AML-193 (cell line): ENCODE results near the gene ZBTB16.

ENCODE experiments used
- DNase-seq, 2 experiments: peaks; one replicate each; lab custom pipeline; 2025; lab: John Stamatoyannopoulos, UW

The ZBTB16 gene

GRCh38 chr11:114106986-114107385 lies 47.5 kb downstream of the ZBTB16 start:
- DNase-seq, result no peak

GRCh38 chr11:114108501-114109205 lies 49.1 kb downstream of the ZBTB16 start:
- no peak for DNase-seq

GRCh38 chr11:114109206-114110090 lies 49.9 kb downstream of the ZBTB16 start:
- DNase-seq, result no peak

- DNase-seq, result no peak
Measured at GRCh38 chr11:114110123-114110522, 50.6 kb downstream of the ZBTB16 start.

- no peak for DNase-seq
Measured at GRCh38 chr11:114110952-114111947, 51.7 kb downstream of the ZBTB16 start.

GRCh38 chr11:114115451-114115928 lies 56.0 kb downstream of the ZBTB16 start:
- DNase-seq, result no peak

- DNase-seq, result no peak
Measured at GRCh38 chr11:114116357-114116756, 56.8 kb downstream of the ZBTB16 start.

- no peak for DNase-seq
Measured at GRCh38 chr11:114116800-114117199, 57.3 kb downstream of the ZBTB16 start.

DNA sequence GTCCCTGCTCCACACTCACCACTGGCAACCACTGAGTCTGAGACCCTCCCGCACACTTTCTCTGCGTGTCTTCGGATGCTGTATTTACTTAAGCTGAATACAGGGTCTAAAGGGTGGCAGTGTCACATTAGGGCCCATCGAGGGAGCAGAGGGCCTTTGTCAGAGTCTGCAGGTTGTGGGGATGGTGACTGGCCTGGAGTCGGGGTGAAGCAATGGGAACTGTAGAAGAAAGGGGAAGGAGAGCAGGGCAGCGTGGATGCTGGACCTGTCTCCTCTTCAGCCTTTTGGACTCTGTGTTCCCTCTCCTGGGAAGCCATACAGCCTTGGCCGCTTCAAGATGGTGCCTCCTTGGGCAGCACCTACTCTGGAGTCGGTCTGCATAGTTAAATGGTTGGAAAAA lies 61.1 kb downstream of the ZBTB16 start:
- no peak for DNase-seq

- no peak for DNase-seq
Measured at GRCh38 chr11:114121138-114121537, 61.6 kb downstream of the ZBTB16 start.

DNA sequence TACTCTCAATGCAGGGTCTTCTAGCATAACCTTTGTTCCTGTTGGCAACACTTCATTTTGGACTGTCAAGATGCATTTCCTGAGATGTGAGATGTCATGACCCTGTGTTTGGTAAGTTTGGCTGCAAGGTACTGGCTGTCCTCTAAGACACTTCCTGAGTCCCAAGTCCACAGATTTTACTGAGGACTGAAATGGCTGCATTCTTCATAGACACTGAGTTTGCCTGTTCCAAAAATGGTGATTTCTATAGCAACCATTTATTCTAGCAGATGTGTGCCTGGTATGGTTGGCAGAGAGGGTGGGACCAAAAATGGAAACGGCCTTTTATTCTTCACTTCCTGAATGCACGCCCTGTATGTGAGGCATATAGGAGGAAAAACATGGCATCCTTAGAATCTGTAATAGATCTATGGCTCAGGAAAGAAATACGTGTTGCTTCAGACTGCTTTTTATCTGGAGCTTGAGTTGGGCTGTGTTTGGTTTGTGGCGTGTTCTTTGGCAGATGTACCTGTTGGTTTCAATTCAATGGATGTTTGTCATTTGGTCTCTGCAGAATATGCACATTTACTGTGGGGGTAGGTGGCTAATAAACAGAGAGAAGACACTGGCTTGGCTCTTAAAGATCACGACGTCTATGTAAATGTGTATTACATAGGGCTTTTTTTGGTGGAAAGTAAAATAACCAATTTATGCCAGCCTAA lies 62.4 kb downstream of the ZBTB16 start:
- no peak for DNase-seq

GRCh38 chr11:114122686-114123085 lies 63.2 kb downstream of the ZBTB16 start:
- no peak for DNase-seq

GRCh38 chr11:114123692-114124330 lies 64.3 kb downstream of the ZBTB16 start:
- DNase-seq, result no peak

- DNase-seq, result no peak
Measured at GRCh38 chr11:114124601-114125144, 65.2 kb downstream of the ZBTB16 start.

GRCh38 chr11:114125531-114125930 lies 66.0 kb downstream of the ZBTB16 start:
- no peak for DNase-seq

GRCh38 chr11:114125959-114126358 lies 66.4 kb downstream of the ZBTB16 start:
- no peak for DNase-seq

- no peak for DNase-seq
Measured at GRCh38 chr11:114128399-114128798, 68.9 kb downstream of the ZBTB16 start.

DNA sequence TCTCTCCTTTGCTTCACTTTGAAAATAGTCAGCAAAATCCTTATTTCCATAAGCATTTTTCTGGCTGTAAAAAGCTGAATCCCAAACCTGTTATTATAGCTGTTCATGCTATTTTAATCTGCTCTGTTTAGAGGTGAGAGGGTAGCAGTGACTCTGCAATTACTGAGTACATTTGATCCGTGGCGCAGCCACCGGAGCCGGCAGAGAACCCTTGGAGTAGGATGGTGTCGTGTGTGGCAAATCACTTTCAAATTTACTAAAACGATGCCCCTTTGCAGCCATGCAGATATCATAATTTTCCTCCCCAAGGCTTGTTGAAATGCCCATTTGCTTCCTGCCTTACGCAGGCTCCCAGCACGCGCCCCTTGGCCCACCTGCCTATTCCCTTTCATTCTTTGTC lies 69.6 kb downstream of the ZBTB16 start:
- no peak for DNase-seq

DNA sequence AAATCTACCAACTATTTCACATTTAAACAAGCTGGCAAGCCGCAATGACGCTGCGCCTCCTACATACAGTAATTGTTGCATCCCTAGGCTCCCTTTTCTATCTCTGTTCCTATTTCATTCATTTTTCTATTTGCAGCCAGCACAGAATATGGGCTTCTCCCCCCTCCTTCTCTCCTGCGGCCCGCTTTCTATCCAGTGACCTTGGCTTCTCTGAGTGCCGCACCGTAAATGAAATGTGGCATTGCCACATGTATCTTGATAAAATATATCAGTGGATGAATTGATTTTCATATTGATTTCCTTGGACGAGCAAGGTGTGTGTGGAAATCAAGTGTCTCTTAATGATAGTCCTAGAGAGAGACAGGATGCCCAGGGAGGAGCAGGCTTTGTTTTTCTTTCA lies 70.2 kb downstream of the ZBTB16 start:
- DNase-seq, result no peak

- DNase-seq, result no peak
Measured at GRCh38 chr11:114130115-114130576, 70.6 kb downstream of the ZBTB16 start.
